ENCODE data around the gene MYO1C. TPM values are rescaled to one million over a fixed set of nuclear protein-coding genes. Genes with fewer than 3 reads are reported as not detected.

MYO1C gene
- total RNA-seq, 1 experiment from 2014 or later = 227 TPM

GRCh38 chr17:1516388-1517161 is 24.1 kb upstream of the MYO1C start, which contains the start of gene INPP5K:
Gene INPP5K (minus strand): TSS chr17:1516612. CDS start chr17:1516499, 113 bp downstream.
- H3K9ac ChIP-seq (ENCODE audit: low read length) = peak within 1 kb of the TSS; percentile 96
- H3K4me3 ChIP-seq (replicated peaks in 1 of 2; ENCODE audit: low read depth in 1 of 2, low read length in 2 of 2) = peak within 1 kb of the TSS; percentile 91 to 95
- H3K27ac ChIP-seq (ENCODE audit: low read depth, low read length) = peak within 1 kb of the TSS; percentile 82
- RAD21 ChIA-PET (ENCODE audit: low non-redundant PET in 1 of 2, low total read pairs in 2 of 2, uncharacterized antibody in 2 of 2, unreplicated experiment in 2 of 2) = interaction anchor here (0.7 to 1.9 kb wide), 6 partner anchors 17 to 151 kb away, joined by 3 to 5 read pairs (median 4); no protein-coding TSS in a partner anchor
- TF ChIP-seq FOSL1 (IDR thresholded peaks at IDR 0.05; ENCODE audit: low read depth) (no peak), CTCF (IDR thresholded peaks at IDR 0.05 in 2 of 3, conservative IDR thresholded peaks at IDR 0.05 in 1 of 3; ENCODE audit: borderline replicate concordance in 1 of 3, insufficient read depth in 1 of 3, low read depth in 2 of 3, low read length in 2 of 3) (0 out of 6 replicates have a peak, but pooled peaks of 1 of the 3 experiments have one; percentile 8), MAX (IDR thresholded peaks at IDR 0.05) (peak; percentile 87; the same call in 1 of the 2 replicates), POLR2A (IDR thresholded peaks at IDR 0.05; ENCODE audit: borderline replicate concordance, extremely low read depth, insufficient read depth, insufficient read length) (peak; percentile 62), EZH2 (IDR thresholded peaks at IDR 0.05) (no peak), CEBPB (IDR thresholded peaks at IDR 0.05; ENCODE audit: low read depth) (no peak), SIN3A (IDR thresholded peaks at IDR 0.05; ENCODE audit: low read depth) (peak; percentile 95), SP1 (IDR thresholded peaks at IDR 0.05; ENCODE audit: low read depth) (peak; percentile 71), ATF3 (IDR thresholded peaks at IDR 0.05) (no peak), YY1 (IDR thresholded peaks at IDR 0.05; ENCODE audit: extremely low read depth, insufficient replicate concordance, low read depth, low read length) (no peak), CBX3 (IDR thresholded peaks at IDR 0.05; ENCODE audit: low read depth) (no peak), RAD21 (IDR thresholded peaks at IDR 0.05; ENCODE audit: low read depth) (no peak), ZFX (IDR thresholded peaks at IDR 0.05) (peak; percentile 44; the same call in 1 of the 2 replicates), ZNF274 (IDR thresholded peaks at IDR 0.05; ENCODE audit: low read depth, low read length) (no peak), POLR2AphosphoS5 (IDR thresholded peaks at IDR 0.05; ENCODE audit: low read depth, low read length) (peak; percentile 93), TCF7L2 (IDR thresholded peaks at IDR 0.05; ENCODE audit: borderline replicate concordance, extremely low read depth, insufficient read depth, insufficient read length) (no peak), JUND (IDR thresholded peaks at IDR 0.05) (no peak), ZBTB33 (IDR thresholded peaks at IDR 0.05; ENCODE audit: extremely low read depth, insufficient replicate concordance, low read length) (peak; percentile 21)
- H3K36me3 ChIP-seq (ENCODE audit: control insufficient read depth in 1 of 2, insufficient read depth in 2 of 2, low read length in 2 of 2) = peaks cover 0 to 15% of the 10 kb centered on the region in 2 experiments; a peak in 1 of 4 replicates
- no peak within 1 kb of the TSS for H2AFZ ChIP-seq (ENCODE audit: low read depth, low read length, poor library complexity, severe bottlenecking)
- intact Hi-C loops (cut with micrococcal nuclease) = loop anchor here (5.0 kb wide), 1 partner anchor 54 kb away; no protein-coding TSS in a partner anchor
- peak within 1 kb of the TSS; percentile 84 for H3K4me2 ChIP-seq (ENCODE audit: low read length)
- CTCF ChIA-PET = interaction anchor here (0.8 to 2.5 kb wide), 8 partner anchors 16 to 257 kb away, joined by 3 to 22 read pairs (median 5); no protein-coding TSS in a partner anchor
- ATAC-seq (peak; percentile 96), DNase-seq (ENCODE audit: low read depth, low spot score) (peak; percentile 94)
- no peaks in the 10 kb centered on the region for H3K9me2 ChIP-seq (ENCODE audit: insufficient read depth)
- POLR2A ChIA-PET = interaction anchor here (0.7 to 2.8 kb wide), 9 partner anchors 11 to 263 kb away, joined by 3 to 14 read pairs (median 4); no protein-coding TSS in a partner anchor
- H3K79me2 ChIP-seq (ENCODE audit: insufficient read depth, low read length) = peaks cover 29% of the 10 kb centered on the region
- no peaks in the 10 kb centered on the region for H3K27me3 ChIP-seq (ENCODE audit: insufficient read depth, low read length)
- H3K9me3 ChIP-seq (ENCODE audit: control insufficient read depth in 1 of 2, insufficient read depth in 1 of 2, low read depth in 1 of 2, low read length in 2 of 2) = no peaks in the 10 kb centered on the region
- no peaks in the 10 kb centered on the region for H4K20me1 ChIP-seq (ENCODE audit: insufficient read depth)
- no TSS peak for BruUV-seq (replicated peaks)
- peaks cover 13 to 29% of the 10 kb centered on the region in 2 experiments for H3K4me1 ChIP-seq (ENCODE audit: control insufficient read depth in 1 of 2, insufficient read depth in 2 of 2, low read length in 2 of 2)

Measured in HCT116 (cell line).